Measurements from ENCODE around the gene MIAT. TPM values are rescaled to one million over a fixed set of nuclear protein-coding genes. Genes with fewer than 3 reads are reported as not detected.

The MIAT gene
- polyA plus RNA-seq, 4 donors = 0.27 to 1.3 (median 0.58) TPM; not detected in 1

GRCh38 chr22:26614322-26614721, 43.1 kb upstream of the MIAT start:
- Histone ChIP-seq H3K36me3 (ENCODE audit: control insufficient read depth in 3 of 3, insufficient read depth in 2 of 3, low read depth in 1 of 3, low read length in 3 of 3) (no peaks in the 10 kb centered on the region), H3K4me1 (ENCODE audit: control insufficient read depth in 3 of 3, insufficient read depth in 2 of 3, low read depth in 1 of 3, low read length in 2 of 3) (no peaks in the 10 kb centered on the region), H3K4me3 (ENCODE audit: low read depth in 1 of 3, low read length in 3 of 3) (no peak overlapping the region), H3K9me3 (ENCODE audit: control insufficient read depth in 2 of 2, insufficient read depth in 1 of 2, low read depth in 1 of 2, low read length in 1 of 2) (no peaks in the 10 kb centered on the region), H3K27ac (ENCODE audit: low read depth in 1 of 3, low read length in 2 of 3) (no peak overlapping the region), H3K27me3 (ENCODE audit: control insufficient read depth in 3 of 3, insufficient read depth in 3 of 3, low read length in 3 of 3) (peaks cover 0 to 10% (median 0%) of the 10 kb centered on the region in 3 donors)
- DNase-seq = no peak
- 63 to 81% (median 81%) methylated on average over 14 of the region's 14 CpGs for WGBS, 3 donors
- no peak for FAIRE-seq

DNA sequence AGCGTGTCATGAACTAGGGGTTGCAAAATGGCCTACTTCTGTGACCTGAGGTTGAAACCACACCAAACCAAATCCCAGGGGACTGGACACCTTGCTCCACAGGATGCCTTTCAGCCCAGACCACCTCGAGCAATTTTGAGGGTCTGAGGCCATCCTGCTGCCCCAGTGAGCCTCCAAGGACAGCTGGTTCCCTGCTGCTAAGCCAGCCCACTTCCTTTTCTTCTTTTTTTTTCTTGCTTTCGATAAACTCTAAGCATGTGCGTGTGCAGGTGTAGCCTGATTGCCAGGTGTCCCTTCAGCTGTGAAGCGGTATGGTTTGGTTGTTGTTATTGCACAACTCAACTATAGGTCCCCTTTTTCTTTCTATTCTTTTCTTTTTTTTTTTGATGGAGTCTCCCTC, 42.2 kb upstream of the MIAT start:
- Histone ChIP-seq H3K4me3 (ENCODE audit: low read depth in 1 of 3, low read length in 3 of 3) (no peak overlapping the region), H3K4me1 (ENCODE audit: control insufficient read depth in 3 of 3, insufficient read depth in 2 of 3, low read depth in 1 of 3, low read length in 2 of 3) (no peaks in the 10 kb centered on the region), H3K9me3 (ENCODE audit: control insufficient read depth in 2 of 2, insufficient read depth in 1 of 2, low read depth in 1 of 2, low read length in 1 of 2) (no peaks in the 10 kb centered on the region), H3K27me3 (ENCODE audit: control insufficient read depth in 3 of 3, insufficient read depth in 3 of 3, low read length in 3 of 3) (peaks cover 0 to 10% (median 0%) of the 10 kb centered on the region in 3 donors), H3K27ac (ENCODE audit: low read depth in 1 of 3, low read length in 2 of 3) (peak overlapping the region in 1 of 3 donors; percentile 7), H3K36me3 (ENCODE audit: control insufficient read depth in 3 of 3, insufficient read depth in 2 of 3, low read depth in 1 of 3, low read length in 3 of 3) (no peaks in the 10 kb centered on the region)
- DNase-seq = no peak
- 23 to 40% (median 31%) methylated on average over 5 of the region's 5 CpGs for WGBS, 3 donors
- FAIRE-seq = no peak

DNA sequence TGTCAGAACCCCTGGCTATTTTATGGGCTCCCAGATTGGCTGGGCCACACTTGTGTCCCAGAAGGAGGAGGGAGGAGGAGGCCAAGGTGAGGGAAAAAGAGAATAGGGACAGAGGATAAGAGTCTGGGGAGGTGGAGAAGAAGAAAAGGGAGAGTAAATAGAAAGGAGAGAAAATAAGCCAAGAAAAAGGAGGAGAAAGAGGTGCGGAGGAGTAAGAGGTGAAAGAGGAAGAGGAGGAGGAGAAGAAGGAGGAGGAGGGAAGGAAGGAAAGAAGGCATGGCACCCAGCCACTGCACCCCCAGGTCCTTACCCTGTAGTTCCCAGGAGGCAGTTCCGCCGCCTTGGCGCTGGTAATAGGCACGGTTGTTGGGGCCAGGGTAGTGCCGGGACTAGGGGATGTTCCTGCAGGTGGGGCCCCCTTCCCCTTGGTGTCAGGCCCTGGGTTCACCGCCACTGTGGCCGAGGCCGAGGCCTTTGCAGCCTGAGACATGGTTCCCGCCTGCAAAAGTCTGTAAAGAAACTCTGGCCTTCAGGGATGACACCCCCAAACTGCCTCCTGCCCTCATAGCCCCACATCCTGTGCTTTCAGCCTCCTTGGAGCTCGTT, 41.5 kb upstream of the MIAT start:
- Histone ChIP-seq H3K27ac (ENCODE audit: low read depth in 1 of 3, low read length in 2 of 3) (peak overlapping the region in 1 of 3 donors; percentile 37), H3K36me3 (ENCODE audit: control insufficient read depth in 3 of 3, insufficient read depth in 2 of 3, low read depth in 1 of 3, low read length in 3 of 3) (no peaks in the 10 kb centered on the region), H3K9me3 (ENCODE audit: control insufficient read depth in 2 of 2, insufficient read depth in 1 of 2, low read depth in 1 of 2, low read length in 1 of 2) (no peaks in the 10 kb centered on the region), H3K4me3 (ENCODE audit: low read depth in 1 of 3, low read length in 3 of 3) (no peak overlapping the region), H3K27me3 (ENCODE audit: control insufficient read depth in 3 of 3, insufficient read depth in 3 of 3, low read length in 3 of 3) (peaks cover 0 to 10% (median 0%) of the 10 kb centered on the region in 3 donors), H3K4me1 (ENCODE audit: control insufficient read depth in 3 of 3, insufficient read depth in 2 of 3, low read depth in 1 of 3, low read length in 2 of 3) (no peaks in the 10 kb centered on the region)
- WGBS, 3 donors = 82 to 92% (median 87%) methylated on average over 8 to 11 of the region's 11 CpGs
- no peak for DNase-seq
- no peak for FAIRE-seq

DNA sequence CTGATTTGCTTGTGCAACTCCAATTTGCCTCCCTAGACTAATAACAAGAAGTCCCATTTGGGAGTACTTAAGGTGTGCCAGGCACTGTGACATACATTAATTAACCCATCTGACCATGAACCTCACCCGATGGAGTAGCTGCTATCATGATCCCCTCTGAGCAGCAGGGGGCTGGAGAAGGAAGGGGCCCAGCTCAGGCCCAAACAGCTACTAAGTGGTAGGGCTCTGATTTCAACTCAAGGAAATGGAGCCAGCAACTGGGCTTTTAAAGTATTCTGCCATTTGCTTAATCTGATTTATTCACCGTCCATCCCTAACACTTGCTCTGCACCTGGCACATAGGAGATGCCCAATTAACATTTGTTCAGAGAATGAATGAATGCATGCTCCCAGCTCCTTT, 40.7 kb upstream of the MIAT start:
- H3K27me3 ChIP-seq (ENCODE audit: control insufficient read depth in 3 of 3, insufficient read depth in 3 of 3, low read length in 3 of 3) = peaks cover 0 to 10% (median 0%) of the 10 kb centered on the region in 3 donors
- H3K36me3 ChIP-seq (ENCODE audit: control insufficient read depth in 3 of 3, insufficient read depth in 2 of 3, low read depth in 1 of 3, low read length in 3 of 3) = no peaks in the 10 kb centered on the region
- H3K4me1 ChIP-seq (ENCODE audit: control insufficient read depth in 3 of 3, insufficient read depth in 2 of 3, low read depth in 1 of 3, low read length in 2 of 3) = no peaks in the 10 kb centered on the region
- WGBS, 3 donors = 71 to 80% (median 75%) methylated on average over 2 of the region's 2 CpGs
- no peak overlapping the region for H3K4me3 ChIP-seq (ENCODE audit: low read depth in 1 of 3, low read length in 3 of 3)
- no peaks in the 10 kb centered on the region for H3K9me3 ChIP-seq (ENCODE audit: control insufficient read depth in 2 of 2, insufficient read depth in 1 of 2, low read depth in 1 of 2, low read length in 1 of 2)
- no peak for FAIRE-seq
- no peak for DNase-seq
- no peak overlapping the region for H3K27ac ChIP-seq (ENCODE audit: low read depth in 1 of 3, low read length in 2 of 3)

DNA sequence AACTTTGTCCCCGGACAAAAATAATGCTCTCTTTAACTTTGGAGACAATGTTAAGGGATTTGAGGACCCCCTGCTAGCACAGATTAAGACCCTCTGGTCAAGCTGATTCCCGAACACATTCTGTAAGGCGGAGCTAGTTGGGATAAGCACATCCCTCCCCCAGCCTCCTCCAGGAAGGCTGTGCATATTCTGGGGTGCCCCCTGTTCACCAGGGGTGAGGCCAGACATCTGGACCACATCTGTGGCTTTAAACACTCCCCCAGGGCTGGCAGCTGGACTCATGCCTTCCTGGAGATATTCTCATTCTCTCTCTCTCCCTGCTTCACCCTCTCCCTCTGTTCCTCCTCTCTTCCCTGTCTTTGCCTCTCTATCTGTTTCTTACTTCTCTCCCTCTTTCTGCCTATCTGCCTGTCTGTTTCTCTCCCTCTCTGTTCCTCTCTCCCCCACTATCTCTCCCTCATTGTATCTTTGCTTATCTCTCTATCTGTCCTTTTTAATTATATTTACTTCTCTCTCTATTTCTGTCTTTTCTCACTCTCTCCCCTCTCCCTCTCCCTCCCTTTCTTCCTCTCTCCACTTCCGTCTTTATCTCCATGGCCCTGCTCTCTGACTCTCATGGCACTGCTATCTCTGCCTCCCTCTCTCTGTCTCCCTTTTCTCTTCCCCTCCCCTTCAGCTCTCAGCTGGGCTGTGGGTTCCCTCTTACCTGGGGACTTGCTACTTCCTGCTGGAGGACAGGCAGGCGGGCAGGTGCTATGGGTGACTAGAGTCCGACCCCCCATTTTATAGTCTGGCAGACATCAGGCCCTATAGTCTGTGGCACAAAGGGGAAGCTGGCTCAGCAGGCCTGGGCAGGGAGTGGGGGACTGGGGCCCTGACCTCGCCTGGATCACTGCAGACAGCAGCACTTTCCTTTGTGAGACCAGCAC, 39.9 kb upstream of the MIAT start, which contains the start of gene CRYBB1:
CRYBB1 (minus strand) TSS at position 757 of the 929 bp plus-strand sequence. CDS start 1,708 bp downstream, outside the sequence.
- H3K27me3 ChIP-seq (ENCODE audit: control insufficient read depth in 3 of 3, insufficient read depth in 3 of 3, low read length in 3 of 3) = peaks cover 0 to 10% (median 0%) of the 10 kb centered on the region in 3 donors
- DNase-seq (no peak), FAIRE-seq (no peak)
- no peaks in the 10 kb centered on the region for H3K9me3 ChIP-seq (ENCODE audit: control insufficient read depth in 2 of 2, insufficient read depth in 1 of 2, low read depth in 1 of 2, low read length in 1 of 2)
- 58 to 64% (median 59%) methylated on average over 7 of the region's 7 CpGs for WGBS, 3 donors
- no peak within 1 kb of the TSS for H3K4me3 ChIP-seq (ENCODE audit: low read depth in 1 of 3, low read length in 3 of 3)
- no peaks in the 10 kb centered on the region for H3K36me3 ChIP-seq (ENCODE audit: control insufficient read depth in 3 of 3, insufficient read depth in 2 of 3, low read depth in 1 of 3, low read length in 3 of 3)
- H3K4me1 ChIP-seq (ENCODE audit: control insufficient read depth in 3 of 3, insufficient read depth in 2 of 3, low read depth in 1 of 3, low read length in 2 of 3) = no peaks in the 10 kb centered on the region
- no peak within 1 kb of the TSS for H3K27ac ChIP-seq (ENCODE audit: low read depth in 1 of 3, low read length in 2 of 3)

DNA sequence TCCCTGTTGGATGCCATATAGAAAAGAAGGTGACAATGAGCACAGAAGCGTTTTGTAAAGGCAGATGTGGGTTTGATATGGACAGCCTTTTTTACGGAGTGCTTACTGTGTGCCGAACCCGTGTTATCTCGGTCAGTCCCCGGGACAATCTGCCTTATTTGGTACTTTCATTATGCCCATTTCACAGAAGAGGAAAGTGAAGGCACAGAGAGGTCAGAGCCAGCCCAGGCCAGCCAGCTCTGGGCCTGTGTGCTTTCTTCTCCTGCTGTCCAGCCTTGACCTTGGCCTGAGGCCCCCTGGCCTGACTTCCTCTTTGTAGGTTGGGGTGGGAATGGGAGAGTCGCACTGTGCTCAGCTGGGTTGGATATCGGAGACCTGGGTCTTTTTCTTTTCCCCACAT, 38.9 kb upstream of the MIAT start:
- 83 to 90% (median 89%) methylated on average over 8 of the region's 8 CpGs for WGBS, 3 donors
- H3K9me3 ChIP-seq (ENCODE audit: control insufficient read depth in 2 of 2, insufficient read depth in 1 of 2, low read depth in 1 of 2, low read length in 1 of 2) = no peaks in the 10 kb centered on the region
- H3K4me1 ChIP-seq (ENCODE audit: control insufficient read depth in 3 of 3, insufficient read depth in 2 of 3, low read depth in 1 of 3, low read length in 2 of 3) = no peaks in the 10 kb centered on the region
- no peak overlapping the region for H3K4me3 ChIP-seq (ENCODE audit: low read depth in 1 of 3, low read length in 3 of 3)
- peaks cover 0 to 4% (median 0%) of the 10 kb centered on the region in 3 donors for H3K27me3 ChIP-seq (ENCODE audit: control insufficient read depth in 3 of 3, insufficient read depth in 3 of 3, low read length in 3 of 3)
- H3K36me3 ChIP-seq (ENCODE audit: control insufficient read depth in 3 of 3, insufficient read depth in 2 of 3, low read depth in 1 of 3, low read length in 3 of 3) = no peaks in the 10 kb centered on the region
- no peak for FAIRE-seq
- DNase-seq = no peak
- no peak overlapping the region for H3K27ac ChIP-seq (ENCODE audit: low read depth in 1 of 3, low read length in 2 of 3)

DNA sequence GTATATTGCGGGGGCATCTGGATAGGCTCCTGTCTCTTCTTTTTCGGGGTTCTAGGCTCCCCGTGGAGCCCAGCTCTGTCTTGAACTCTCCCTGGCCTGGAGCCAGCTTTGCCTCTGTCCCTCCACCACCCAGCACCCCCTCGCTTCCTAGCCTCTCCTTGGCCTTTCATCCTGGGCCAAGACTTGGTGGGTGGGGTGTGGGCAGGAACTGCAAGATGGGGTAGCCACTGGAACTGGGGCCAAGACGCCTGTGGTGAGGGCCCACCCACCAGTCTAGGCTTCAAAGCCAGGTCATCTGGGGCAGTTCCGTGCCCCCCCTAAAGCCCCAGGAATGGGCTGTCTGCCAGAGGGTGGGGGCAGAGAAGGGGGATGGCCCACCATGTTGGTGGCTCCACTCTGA, 37.9 kb upstream of the MIAT start:
- H3K27me3 ChIP-seq (ENCODE audit: control insufficient read depth in 3 of 3, insufficient read depth in 3 of 3, low read length in 3 of 3) = peaks cover 0 to under 1% (median 0%) of the 10 kb centered on the region in 3 donors
- H3K9me3 ChIP-seq (ENCODE audit: control insufficient read depth in 2 of 2, insufficient read depth in 1 of 2, low read depth in 1 of 2, low read length in 1 of 2) = no peaks in the 10 kb centered on the region
- H3K4me1 ChIP-seq (ENCODE audit: control insufficient read depth in 3 of 3, insufficient read depth in 2 of 3, low read depth in 1 of 3, low read length in 2 of 3) = no peaks in the 10 kb centered on the region
- DNase-seq (no peak), FAIRE-seq (no peak)
- no peaks in the 10 kb centered on the region for H3K36me3 ChIP-seq (ENCODE audit: control insufficient read depth in 3 of 3, insufficient read depth in 2 of 3, low read depth in 1 of 3, low read length in 3 of 3)
- H3K4me3 ChIP-seq (ENCODE audit: low read depth in 1 of 3, low read length in 3 of 3) = no peak overlapping the region
- 44 to 63% (median 61%) methylated on average over 6 of the region's 6 CpGs for WGBS, 3 donors
- no peak overlapping the region for H3K27ac ChIP-seq (ENCODE audit: low read depth in 1 of 3, low read length in 2 of 3)

DNA sequence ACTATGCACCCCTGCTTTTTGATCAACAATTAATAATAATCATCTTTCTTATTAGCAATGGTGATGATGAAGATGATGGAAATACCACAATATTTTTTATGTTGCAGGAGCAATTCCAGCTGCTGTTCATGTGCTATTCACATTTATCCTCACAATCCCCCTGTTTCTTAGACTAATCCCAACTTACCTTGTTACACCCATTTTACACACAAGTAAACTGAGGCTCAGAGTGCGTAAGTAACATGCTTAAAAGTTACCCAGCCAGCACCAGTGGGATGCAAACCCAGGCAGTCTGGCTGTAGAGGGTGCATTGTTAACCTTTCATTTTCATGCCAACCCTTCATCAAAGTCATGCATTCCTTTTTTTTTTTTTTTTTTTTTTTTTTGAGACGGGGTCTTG, 37.2 kb upstream of the MIAT start:
- Histone ChIP-seq H3K4me1 (ENCODE audit: control insufficient read depth in 3 of 3, insufficient read depth in 2 of 3, low read depth in 1 of 3, low read length in 2 of 3) (no peaks in the 10 kb centered on the region), H3K36me3 (ENCODE audit: control insufficient read depth in 3 of 3, insufficient read depth in 2 of 3, low read depth in 1 of 3, low read length in 3 of 3) (no peaks in the 10 kb centered on the region), H3K9me3 (ENCODE audit: control insufficient read depth in 2 of 2, insufficient read depth in 1 of 2, low read depth in 1 of 2, low read length in 1 of 2) (peaks cover 0 to 3% of the 10 kb centered on the region in 2 donors), H3K4me3 (ENCODE audit: low read depth in 1 of 3, low read length in 3 of 3) (no peak overlapping the region), H3K27me3 (ENCODE audit: control insufficient read depth in 3 of 3, insufficient read depth in 3 of 3, low read length in 3 of 3) (no peaks in the 10 kb centered on the region), H3K27ac (ENCODE audit: low read depth in 1 of 3, low read length in 2 of 3) (no peak overlapping the region)
- 84 to 93% (median 84%) methylated on average over 2 of the region's 2 CpGs for WGBS, 3 donors
- DNase-seq = no peak
- FAIRE-seq = no peak

All from small intestine (tissue), 7 donors.